Right ventricle myocardium superior (tissue), 1 donor: ENCODE data around the gene CRB3. TPM values are rescaled to one million over a fixed set of nuclear protein-coding genes. Genes with fewer than 3 reads are reported as not detected.
"Not testable (repeated sequence)": the region's sequence is repeated elsewhere in the genome, so short reads cannot be mapped to it uniquely, and the experiment has no call there.

Source experiments
- ATAC-seq: fragments of 200-7000 bp; cut with Tn5 transposase; one replicate; pipeline ENCODE4 v1.9.1; 2020; ENCODE audit warnings: mild to moderate bottlenecking; ENCODE audit not compliant: poor library complexity
- DNase-seq: peaks from one replicate; pipeline ENCODE4 v3.0.0-alpha.2; 2020
- intact Hi-C: fragments of 100-400 bp; cut with DNase I; formaldehyde crosslinking; loops from one replicate; pipeline ENCODE4 v1.11.2; 2022
- long read RNA-seq: library from polyadenylated mRNA; unstranded; transcript quantifications from one replicate; pipeline ENCODE4 v2.0.0, GENCODE V29; 2021
- total RNA-seq: library from RNA; stranded (reverse); fragmentation: NEBNext Ultra II Directional; extraction: Animal tissue kit (Norgen Biotek cat#: 25700); gene quantifications from one replicate; pipeline ENCODE4 v1.2.1, GENCODE V29; 2021
- donor health status: DM: no; HTN: yes; CAD: no; lungs with severe emphysema.

The CRB3 gene, protein sequence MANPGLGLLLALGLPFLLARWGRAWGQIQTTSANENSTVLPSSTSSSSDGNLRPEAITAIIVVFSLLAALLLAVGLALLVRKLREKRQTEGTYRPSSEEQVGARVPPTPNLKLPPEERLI
- total RNA-seq = not detected
- long read RNA-seq, partial matches to known transcripts = 0 of 1 reads
- long read RNA-seq, other reads (novel, unspliced or antisense) = 1 of 1 reads

DNA sequence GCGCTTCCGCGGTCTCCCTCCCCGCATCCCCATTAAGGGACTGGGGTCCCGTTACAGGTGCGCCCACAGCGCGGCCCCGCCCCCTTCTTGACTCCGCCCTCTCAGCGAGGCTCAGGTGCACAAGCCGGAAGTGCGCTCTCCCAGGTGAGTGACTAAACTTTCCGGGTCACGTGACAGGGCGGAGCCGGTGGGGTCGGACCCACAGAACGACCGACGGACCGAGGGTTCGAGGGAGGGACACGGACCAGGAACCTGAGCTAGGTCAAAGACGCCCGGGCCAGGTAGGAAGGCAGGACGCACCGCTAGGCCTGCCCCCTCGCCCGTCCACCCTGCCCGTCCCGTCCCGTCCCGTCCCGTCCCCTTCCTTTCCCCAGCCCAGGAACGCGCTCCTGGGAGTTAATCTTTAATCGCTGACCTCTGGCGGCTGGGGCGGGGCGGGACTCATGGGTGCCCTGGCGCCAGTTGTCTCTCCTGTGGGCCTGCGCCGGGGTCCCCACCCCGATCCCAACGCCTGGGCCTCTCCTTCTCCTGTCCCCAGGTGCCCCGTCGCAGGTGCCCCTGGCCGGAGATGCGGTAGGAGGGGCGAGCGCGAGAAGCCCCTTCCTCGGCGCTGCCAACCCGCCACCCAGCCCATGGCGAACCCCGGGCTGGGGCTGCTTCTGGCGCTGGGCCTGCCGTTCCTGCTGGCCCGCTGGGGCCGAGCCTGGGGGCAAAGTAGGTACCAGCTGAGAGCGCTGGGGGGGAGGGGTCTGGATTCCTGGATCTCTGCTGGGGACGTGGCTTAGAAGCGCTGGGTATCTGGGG is at the start of gene CRB3:
Gene CRB3, plus strand, starts transcription at position 202 of the 804 bp plus-strand sequence. Its CDS starts 431 bp downstream, at position 633.
- DNase-seq (no peak), ATAC-seq (no peak)
- intact Hi-C loops = no loop called here

DNA sequence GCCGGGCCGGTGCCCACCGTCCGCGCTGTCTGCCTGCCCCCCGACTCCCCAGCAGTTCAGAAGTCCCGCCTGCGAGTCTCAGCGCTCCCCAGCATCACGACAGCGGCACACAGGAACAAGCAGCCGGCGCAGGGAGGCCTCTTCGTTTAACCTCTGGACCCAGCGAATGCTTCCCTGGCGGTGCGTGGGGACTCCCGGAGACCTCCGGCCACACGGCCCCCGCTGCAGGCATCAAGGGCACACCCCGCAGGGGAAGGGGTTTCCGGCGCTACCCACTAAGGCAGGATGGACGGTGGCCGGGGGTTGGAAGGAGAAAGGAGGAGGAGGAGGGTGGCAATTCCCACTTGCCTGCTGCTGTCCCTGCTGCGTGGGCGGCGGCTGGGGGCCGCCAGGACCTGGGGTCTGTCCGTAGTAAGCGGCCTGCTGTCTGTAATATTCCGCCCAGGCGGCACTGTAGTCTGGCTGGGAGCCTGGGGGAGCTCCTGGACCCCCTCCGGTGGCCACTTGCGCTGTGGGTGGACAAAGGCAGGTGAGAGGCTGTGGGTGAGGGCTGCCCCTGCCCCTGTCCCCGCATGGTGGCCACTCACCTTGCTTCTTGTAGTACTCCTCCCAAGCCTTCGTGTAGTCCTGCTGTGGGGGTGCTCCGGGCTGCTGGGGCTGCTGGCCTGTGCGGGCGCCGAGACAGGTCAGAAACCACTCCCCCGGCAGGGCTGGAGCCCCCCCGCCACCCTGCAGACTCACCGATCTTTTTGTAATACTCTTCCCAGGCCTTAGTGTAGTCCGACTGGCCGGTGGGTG is 49.1 kb upstream of the CRB3 start:
- no peak for ATAC-seq
- intact Hi-C loops = no loop called here
- DNase-seq = no peak

DNA sequence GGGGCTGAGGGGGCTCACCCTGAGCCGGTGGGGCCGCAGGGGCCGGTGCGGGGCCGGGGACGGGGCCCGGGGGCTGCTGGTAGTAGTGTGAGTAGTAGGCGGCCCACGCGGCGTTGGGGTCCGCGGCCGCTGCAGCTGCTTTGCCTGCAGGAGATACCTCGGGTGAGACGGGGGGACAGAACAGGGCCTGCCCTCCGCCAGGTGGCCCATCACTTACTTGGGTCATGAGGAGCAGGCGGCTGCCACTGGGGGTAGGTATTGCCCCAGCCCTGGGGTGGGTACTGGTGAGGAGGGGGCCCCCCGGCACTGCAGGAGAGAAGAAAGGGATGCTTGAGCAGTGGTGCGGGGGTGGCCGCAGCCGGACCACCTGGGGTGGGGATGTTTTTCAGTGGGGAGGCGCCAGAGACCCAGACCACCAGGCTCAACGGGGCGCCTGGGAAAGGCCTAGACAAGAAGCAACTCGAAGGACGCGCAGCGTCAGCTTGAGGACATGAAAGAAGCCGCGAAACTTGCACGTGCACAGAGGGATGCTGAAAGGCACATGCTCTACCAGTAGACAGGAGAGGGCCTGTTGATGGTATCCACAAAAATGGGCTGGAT is 48.4 kb upstream of the CRB3 start:
- DNase-seq = no peak
- intact Hi-C loops = no loop called here
- ATAC-seq = no peak

DNA sequence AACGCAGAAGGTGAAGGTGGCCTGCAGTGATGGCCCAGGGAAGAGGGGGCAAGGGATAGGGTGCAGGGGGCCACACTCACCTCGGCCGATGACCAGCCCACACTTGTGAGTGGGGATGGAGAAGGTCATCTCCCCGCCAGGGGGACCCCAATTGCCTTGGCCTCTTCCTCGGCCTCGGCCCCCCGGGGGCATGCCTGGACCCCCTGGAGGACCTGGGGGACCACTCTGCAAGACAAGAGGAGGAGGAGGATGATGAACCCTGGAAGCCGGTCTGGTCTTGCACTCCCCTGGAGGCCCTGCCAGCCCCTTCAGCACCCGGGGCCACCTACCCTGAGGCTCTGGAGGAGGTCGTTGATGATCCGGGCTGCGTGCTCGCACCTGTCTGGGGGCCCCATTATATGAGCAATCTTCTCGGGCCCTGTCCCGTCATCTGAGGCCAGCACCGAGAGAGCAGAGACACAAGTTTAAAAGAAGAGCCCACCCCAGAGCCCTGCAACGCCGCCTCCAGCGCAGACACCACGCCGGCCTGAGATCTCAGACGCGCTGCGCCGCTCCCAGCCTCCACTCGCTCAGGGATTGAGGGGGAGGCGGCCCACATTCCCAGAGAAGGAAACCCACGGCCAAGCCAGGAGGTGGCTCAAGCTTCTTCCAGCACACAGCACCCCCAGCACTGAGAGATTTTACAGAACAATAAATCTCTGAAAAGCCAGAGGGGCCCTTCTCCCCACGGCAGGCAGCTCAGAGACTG is 47.2 kb upstream of the CRB3 start:
- no peak for DNase-seq
- intact Hi-C loops = no loop called here
- no peak for ATAC-seq

DNA sequence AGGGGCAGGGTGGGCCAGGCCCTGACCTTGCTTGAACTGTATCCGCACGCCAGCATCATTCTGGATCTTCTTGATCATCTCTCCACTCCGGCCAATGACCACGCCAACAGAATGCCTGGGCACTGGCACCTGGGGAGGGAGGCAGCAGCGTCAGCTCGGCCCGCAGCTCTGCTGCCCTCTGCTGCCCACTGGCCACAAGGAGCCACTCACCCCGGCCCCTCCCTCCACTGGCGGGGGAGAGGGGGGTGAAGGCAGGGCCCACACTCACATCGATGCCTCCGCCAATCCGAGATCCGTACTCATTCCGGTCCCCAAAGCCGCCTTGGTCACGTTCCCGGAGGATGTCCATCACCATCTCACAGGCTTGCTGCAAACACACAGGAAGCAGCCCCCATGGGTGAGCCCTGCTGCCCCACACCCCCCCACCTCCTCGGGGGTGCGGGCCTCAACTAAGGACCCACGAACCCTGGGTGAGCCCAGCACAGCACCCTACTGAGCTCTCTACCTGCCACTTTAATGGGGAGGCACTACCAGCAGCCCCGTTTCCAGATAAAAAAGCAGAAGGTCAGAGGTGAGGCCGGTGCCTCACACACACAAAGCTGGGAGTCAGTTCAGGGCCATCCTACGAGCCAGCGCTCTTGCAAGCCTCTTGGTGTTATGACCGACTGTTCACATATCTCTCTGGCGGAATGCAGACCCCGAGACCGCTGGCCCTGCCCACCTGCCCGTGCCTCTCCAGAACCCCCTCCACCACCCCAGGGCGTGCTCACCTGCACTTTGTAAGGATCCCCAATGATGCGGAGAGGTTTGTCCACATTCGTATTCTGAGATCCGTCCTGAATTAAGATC is 46.1 kb upstream of the CRB3 start:
- DNase-seq (no peak), ATAC-seq (peak; percentile 37)
- intact Hi-C loops = no loop called here

DNA sequence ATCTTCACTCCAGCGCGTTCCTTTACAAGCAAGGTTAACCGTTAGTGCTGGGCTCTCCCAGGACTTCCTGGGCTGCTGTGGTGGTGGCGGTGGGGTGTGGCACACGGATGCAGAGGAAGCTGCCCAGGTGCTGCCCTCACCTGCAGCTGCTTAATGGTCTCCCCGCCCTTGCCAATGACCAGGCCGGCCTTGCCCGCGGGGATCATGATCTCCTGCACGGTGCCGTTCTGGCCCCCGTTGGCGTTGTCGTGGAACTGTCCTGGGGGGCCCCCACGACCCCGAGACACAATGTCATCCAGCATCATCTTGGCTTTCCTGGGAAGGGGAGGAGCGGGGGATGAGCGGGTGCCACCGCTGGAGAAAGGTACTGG is 45.5 kb upstream of the CRB3 start:
- ATAC-seq = no peak
- DNase-seq = no peak
- intact Hi-C loops = no loop called here

DNA sequence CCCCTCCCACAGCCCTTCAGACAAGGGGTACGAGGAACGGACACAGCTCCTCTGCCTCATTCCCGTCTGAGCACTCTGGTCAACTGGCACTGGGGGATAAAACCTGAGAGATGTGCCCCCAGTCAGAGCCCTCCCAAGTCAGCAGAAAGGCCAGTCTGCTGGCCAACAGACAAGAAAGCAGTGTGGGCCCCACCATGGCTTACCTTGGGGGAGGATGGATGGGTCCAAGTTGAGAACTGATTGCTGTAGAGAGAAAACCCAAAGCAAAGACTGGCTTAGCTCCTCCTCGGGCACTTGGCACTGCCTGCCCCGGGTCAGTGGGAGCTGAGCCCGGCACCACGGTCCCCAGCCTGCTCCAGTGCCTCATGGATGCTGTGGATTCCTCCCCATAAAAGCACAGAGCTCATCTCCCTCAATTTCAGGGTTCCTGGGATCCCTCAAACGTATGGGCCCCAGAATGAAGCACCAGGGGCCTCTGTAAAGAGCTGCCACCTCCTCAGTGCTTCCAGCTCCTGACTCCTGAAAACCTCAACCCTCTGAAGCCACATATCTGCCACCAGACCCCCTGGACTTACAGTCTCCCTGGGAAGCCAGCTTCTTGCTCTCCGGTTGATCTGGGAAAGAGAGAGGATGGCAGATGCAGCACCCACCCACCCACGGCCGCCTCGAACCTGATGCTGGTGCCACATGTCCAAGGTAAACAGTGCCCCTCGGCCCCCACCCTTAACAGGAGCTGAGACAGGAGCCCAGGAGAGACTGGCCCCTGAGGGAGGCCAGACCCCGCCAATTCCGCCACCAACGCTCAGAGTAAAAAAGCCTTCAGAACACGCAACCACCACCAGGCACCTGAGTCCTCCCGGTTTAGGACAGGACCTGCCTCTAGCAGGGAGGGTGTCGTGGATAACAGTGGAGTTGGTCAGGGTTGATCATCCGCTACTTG is 42.7 kb upstream of the CRB3 start:
- no peak for DNase-seq
- intact Hi-C loops = no loop called here
- ATAC-seq = no peak

DNA sequence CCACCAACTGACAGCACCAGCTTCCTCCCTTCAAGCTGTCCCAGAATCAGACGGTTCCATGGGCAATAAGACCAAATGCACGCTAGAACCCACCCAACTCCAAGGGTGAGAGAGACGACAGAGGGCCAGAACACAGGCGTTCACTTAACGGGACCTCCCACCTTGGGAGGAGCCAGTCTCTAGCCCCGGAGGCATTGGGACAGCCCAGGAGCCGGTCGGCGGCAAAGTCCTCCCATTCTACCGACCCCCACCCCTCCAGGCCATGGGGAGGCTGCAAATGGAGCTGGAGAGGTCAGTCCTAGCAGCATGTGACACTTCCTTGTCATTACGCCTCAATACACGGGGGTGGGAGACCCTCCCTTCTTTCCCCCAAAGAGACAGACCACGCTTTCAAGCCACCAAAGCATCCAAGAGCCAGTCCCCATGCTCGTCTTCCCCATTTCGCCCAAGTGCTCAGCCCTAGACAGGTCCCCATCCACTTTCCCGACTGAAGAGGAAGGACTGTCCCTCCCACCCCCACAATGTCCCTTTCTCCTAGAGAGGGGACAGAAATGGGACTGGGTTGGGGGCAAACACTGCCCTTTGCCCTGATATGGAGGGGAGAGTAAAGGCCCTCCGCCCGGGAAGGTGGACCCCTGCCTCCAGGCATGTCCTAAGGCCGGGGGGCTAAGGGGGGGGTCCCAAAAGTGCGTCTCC is 40.4 kb upstream of the CRB3 start:
- no peak for DNase-seq
- intact Hi-C loops = no loop called here
- ATAC-seq = no peak

DNA sequence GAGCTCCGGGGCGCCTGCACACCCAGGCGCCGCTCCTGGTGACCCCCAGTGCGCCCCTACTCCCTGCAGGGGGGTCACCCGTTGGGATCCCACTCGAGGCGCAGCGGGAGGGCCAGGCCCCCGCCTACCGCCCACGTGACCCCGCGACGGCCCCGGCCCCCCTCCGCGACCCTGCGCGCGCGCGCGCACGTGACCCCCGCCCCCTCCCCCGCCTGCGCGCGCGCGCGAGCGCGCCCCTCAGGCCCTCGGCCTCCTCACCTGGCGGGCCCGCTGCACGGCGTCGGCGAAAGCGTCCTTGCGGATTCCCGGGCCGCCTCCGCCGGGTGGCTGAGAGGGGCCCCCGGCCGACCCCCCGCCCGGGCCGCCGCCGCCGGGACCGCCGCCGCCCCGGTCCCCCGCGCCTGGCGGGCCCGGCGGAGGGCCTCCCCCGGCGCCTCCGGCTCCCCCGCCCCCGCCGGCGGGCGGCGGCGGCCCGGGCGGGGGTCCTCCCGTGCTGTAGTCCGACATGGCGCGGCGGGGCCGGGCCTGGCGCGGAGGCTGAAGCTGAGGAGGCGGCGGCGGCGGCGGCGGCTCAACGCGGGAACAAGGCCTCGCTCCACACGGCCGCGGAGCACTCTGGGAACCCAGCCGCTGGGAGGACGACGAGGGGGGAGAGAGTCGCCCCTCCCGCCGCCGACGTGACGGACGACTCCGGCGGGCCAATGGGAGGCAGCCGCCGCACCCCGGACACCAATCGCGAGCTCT is 39.7 kb upstream of the CRB3 start, which contains the start of gene KHSRP:
Gene KHSRP, minus strand, starts transcription at position 617 of the 744 bp plus-strand sequence. Its CDS starts 110 bp downstream, at position 507.
- no peak for ATAC-seq
- intact Hi-C loops = no loop called here
- peak; percentile 37 for DNase-seq

DNA sequence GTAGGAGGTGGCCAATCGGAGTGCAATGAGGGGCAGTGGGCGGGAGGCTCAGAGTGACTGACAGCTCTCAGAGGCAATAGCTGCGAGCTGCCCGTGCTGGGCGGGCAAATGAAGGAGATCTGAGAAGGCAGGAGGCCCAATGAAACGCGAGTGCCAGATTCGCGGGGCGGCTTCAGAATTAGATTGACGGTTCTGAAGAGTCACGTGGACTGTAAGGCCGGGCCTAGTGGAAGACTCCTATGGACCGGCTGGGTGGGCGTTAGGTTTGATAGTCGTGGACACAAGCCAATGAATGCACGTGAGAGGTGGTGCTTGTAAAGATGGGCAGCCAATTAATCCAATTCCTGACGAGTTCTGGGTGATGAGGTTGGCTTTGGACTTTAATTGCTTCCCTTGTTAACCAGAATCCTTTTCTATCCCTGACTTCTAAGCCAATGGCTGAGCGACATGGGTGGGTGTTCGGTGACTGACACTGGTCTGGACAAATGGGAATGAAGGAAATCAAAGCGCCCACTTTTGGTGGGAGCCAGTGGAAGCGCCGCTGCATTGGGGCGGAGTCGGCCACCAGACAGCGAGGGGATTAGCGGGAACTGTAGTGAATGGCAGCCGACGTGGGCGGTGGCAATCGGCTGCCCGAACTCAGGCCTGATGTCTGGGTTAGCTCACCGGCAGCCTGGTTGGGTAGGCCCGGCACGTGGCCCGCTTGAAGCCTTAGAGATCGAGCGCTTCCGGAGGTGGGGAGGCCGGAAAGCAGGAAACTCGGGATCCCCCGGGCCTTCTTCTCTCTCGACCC is 38.9 kb upstream of the CRB3 start:
- peak; percentile 94 for ATAC-seq
- intact Hi-C loops = no loop called here
- peak; percentile 100 for DNase-seq

DNA sequence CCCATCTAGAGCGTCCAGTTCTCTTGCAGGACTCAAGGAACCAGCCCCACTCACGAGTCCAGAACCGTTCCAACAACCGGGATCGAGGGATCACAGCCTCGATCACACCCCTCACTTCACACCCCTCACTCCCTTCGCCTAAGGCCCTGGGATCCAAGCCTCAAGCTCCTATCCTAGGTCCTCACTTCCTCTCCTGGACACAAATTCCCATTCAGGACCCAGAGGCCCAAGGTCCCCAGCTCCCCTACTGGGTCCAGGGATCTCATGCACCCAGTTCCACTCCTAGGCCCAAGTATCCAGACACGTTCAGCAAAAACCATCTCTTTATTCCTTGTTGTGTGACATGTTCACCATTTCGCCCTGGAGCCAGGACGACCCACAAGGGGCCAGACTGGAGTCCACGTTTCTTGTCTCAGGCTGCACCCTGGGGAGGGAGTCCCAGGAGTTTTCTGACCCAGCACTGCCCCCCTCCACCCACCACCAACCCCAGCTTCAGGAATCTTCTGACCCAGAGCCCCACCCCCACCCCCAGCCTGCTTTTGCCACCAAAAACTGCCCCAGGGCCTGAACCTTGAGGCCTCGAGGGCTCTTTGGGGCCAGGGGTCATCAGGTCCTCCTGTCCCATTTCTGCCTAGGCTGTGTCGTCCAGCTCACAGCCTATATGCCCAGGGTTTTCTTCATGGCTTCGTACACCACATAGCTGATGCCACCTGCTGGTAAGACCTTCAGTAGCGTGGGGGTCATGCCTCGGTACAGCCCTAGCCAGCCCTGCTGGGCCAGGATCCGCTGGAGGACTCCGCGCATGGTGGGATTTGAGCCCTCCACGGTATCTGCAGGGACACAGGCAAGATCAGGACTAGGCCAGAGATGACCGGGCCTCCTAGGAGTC is 38.1 kb upstream of the CRB3 start:
- no peak for DNase-seq
- intact Hi-C loops = no loop called here
- ATAC-seq = no peak

DNA sequence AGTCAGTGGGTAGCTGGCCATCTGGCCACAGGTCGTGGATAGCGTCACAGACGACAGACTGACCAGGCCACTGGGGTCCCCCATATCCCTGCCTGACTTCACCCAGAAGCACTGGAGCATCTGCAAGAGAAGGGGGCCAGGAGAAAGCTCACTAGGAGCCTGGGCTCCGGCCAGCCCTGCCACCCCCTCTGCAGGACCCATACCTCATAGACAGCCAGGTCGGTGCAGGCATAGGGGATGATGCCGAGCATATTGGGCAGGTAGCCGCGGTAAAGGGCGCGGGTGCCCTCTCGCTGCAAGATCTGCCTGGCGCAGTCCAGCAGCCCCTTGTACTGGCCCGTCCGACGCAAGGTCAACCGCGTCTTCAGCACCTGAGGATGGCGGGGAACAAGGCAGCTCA is 36.9 kb upstream of the CRB3 start:
- DNase-seq (no peak), ATAC-seq (no peak)
- intact Hi-C loops = no loop called here

DNA sequence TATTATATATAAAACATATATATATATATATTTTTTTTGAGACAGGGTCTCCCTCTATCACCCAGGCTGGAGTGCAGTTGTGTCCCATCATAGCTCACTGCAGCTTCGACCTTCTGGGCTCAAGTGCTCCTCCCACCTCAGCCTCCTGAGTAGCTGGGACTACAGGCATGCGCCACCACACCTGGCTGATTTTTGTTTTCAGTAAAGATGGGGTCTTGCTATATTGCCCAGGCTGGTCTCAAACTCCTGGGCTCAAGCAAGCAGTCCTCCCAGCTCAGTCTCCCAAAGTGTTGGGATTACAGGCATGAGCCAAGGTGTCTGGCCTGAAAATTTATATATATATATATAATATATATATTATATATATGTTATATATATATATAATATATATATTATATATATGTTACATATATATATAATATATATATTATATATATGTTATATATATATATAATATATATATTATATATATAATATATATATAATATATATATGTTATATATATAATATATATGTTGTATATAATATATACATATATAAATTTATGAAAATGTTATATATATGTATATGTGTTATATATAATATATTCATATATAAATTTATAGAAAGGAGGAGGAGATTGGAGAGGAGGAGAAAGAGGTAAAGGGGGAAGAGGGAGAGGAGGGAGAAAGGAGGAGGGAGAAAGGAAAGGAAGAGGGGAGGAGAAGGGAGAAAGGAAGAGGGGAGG is 35.2 kb upstream of the CRB3 start:
- intact Hi-C loops, ATAC-seq, DNase-seq: not testable (repeated sequence)
